CD4-positive, alpha-beta T cell treated with Interleukin-17A for 1 hour (primary cell): ENCODE results near the gene SPINT2.
"Not testable (repeated sequence)": the region's sequence is repeated elsewhere in the genome, so short reads cannot be mapped to it uniquely, and the experiment has no call there.

Source experiments
- DNase-seq: peaks from one replicate; pipeline ENCODE4 v3.0.0-alpha.2; 2020

The SPINT2 gene

GRCh38 chr19:38243279-38243673, 21.1 kb upstream of the SPINT2 start:
- no peak for DNase-seq

- DNase-seq: no peak
Observed at GRCh38 chr19:38245826-38246498, 18.4 kb upstream of the SPINT2 start.

- no peak for DNase-seq
Observed at GRCh38 chr19:38247126-38247525, 17.2 kb upstream of the SPINT2 start.

GRCh38 chr19:38247734-38248268, 16.6 kb upstream of the SPINT2 start:
- DNase-seq: no peak

GRCh38 chr19:38248421-38248820, 16.0 kb upstream of the SPINT2 start:
- DNase-seq: no peak

- no peak for DNase-seq
Observed at GRCh38 chr19:38250428-38250820, 13.9 kb upstream of the SPINT2 start.

- no peak for DNase-seq
Observed at GRCh38 chr19:38250821-38251563, 13.4 kb upstream of the SPINT2 start.

- DNase-seq: no peak
Observed at GRCh38 chr19:38251564-38252051, 12.8 kb upstream of the SPINT2 start.

- DNase-seq: no peak
Observed at GRCh38 chr19:38252385-38252784, 12.0 kb upstream of the SPINT2 start.

GRCh38 chr19:38252941-38253691, 11.3 kb upstream of the SPINT2 start:
- DNase-seq: no peak

GRCh38 chr19:38253788-38254187, 10.6 kb upstream of the SPINT2 start:
- no peak for DNase-seq

- DNase-seq: no peak
Observed at GRCh38 chr19:38255383-38256014, 8.9 kb upstream of the SPINT2 start.

GRCh38 chr19:38261942-38262341, 2.4 kb upstream of the SPINT2 start:
- DNase-seq: not testable (repeated sequence)

- no peak for DNase-seq
Observed at GRCh38 chr19:38262585-38263268, 1.6 kb upstream of the SPINT2 start.

- peak; percentile 86 for DNase-seq
Observed at GRCh38 chr19:38263689-38264485, 486 bp upstream of the SPINT2 start.

GRCh38 chr19:38265213-38265861, 964 bp downstream of the SPINT2 start:
- peak; percentile 5 for DNase-seq

- DNase-seq: no peak
Observed at GRCh38 chr19:38265921-38266429, 1.6 kb downstream of the SPINT2 start.

- no peak for DNase-seq
Observed at GRCh38 chr19:38266981-38267597, 2.7 kb downstream of the SPINT2 start.

- no peak for DNase-seq
Observed at GRCh38 chr19:38267761-38268483, 3.5 kb downstream of the SPINT2 start.
